Natural killer cell (primary cell): ENCODE results near the gene SLC2A3. TPM values are rescaled to one million over a fixed set of nuclear protein-coding genes. Genes with fewer than 3 reads are reported as not detected.
"Not testable (repeated sequence)": the region's sequence is repeated elsewhere in the genome, so short reads cannot be mapped to it uniquely, and the experiment has no call there.

Experiments used
- ATAC-seq, 3 donors: fragments of 150-1000 bp in 2 of 3; fragments of 200-7000 bp in 1 of 3; cut with Tn5 transposase; 1 replicate in 1 of 3; 2 replicates in 2 of 3; pipeline ENCODE4 v1.10.0; 2021; ENCODE audit warnings: mild to moderate bottlenecking in 2 of 3, moderate library complexity in 2 of 3
- DNase-seq, 2 donors: peaks; one replicate each; pipeline versions ENCODE4 v3.0.0 to v3.0.0-alpha.2; 2013 to 2021; ENCODE audit warnings: mixed read lengths in 1 of 2
- H3K27ac ChIP-seq: one replicate; pipeline ENCODE4 v1.5.1; 2013; ENCODE audit warnings: mild to moderate bottlenecking, low read length
- H3K27me3 ChIP-seq: one replicate; pipeline ENCODE4 v1.6.1; 2013; ENCODE audit warnings: low read length; ENCODE audit not compliant: control insufficient read depth, insufficient read depth
- H3K36me3 ChIP-seq: one replicate; pipeline ENCODE4 v1.6.1; 2013; ENCODE audit warnings: low read length; ENCODE audit not compliant: control insufficient read depth, insufficient read depth
- H3K4me1 ChIP-seq: one replicate; pipeline ENCODE4 v1.6.1; 2013; ENCODE audit warnings: low read length; ENCODE audit not compliant: control insufficient read depth, insufficient read depth
- H3K4me3 ChIP-seq: one replicate; pipeline ENCODE4 v1.5.1; 2013; ENCODE audit warnings: low read length
- H3K9me3 ChIP-seq: one replicate; pipeline ENCODE4 v1.6.1; 2013; ENCODE audit warnings: low read length; ENCODE audit not compliant: control insufficient read depth, insufficient read depth
- H3K27ac Mint-ChIP-seq, 2 donors: one replicate each; pipeline ENCODE4 v1.8.0; 2022; ENCODE audit warnings: mild to moderate bottlenecking in 2 of 2, mixed read lengths in 2 of 2, moderate library complexity in 1 of 2
- H3K27me3 Mint-ChIP-seq, 2 donors: one replicate each; pipeline ENCODE4 v1.8.0; 2022; ENCODE audit warnings: low read depth in 2 of 2, mixed read lengths in 2 of 2
- H3K36me3 Mint-ChIP-seq: one replicate; pipeline ENCODE4 v1.8.0; 2022; ENCODE audit warnings: mixed read lengths
- H3K4me1 Mint-ChIP-seq, 2 donors: one replicate each; pipeline ENCODE4 v1.8.0; 2022; ENCODE audit warnings: mixed read lengths in 2 of 2
- H3K4me3 Mint-ChIP-seq: one replicate; pipeline ENCODE4 v1.8.0; 2022; ENCODE audit warnings: mild to moderate bottlenecking, moderate library complexity, mixed read lengths
- H3K9me3 Mint-ChIP-seq, 2 donors: one replicate each; pipeline ENCODE4 v1.8.0; 2022; ENCODE audit warnings: mixed read lengths in 2 of 2
- CTCF ChIP-seq: fragments of 200-600 bp; IDR thresholded peaks from one replicate; pipeline ENCODE4 v1.8.0; 2022; ENCODE audit warnings: antibody characterized with exemption
- WGBS: methylation state at CpG from one replicate; pipeline ENCODE4 v1.1.7; 2013; ENCODE audit warnings: missing lambda C conversion rate; ENCODE audit not compliant: insufficient coverage; 5-methylcytosine and 5-hydroxymethylcytosine counted together
- intact Hi-C: fragments of 100-400 bp; cut with micrococcal nuclease; formaldehyde crosslinking; loops from one replicate; pipeline ENCODE4 v1.14.2; 2022
- total RNA-seq, 4 donors: library from RNA; stranded (reverse); fragments of 120-200 nt in 1 of 4; gene quantifications; one replicate each; pipeline versions ENCODE4 v1.2.3 to v1.2.4, GENCODE V29; 2013 to 2022

Gene SLC2A3
- total RNA-seq, 3 donors from 2014 or later (not counting 1 experiment from before 2014, with no cell fraction given), result 406 to 534 (median 427) TPM

GRCh38 chr12:7892186-7892980 lies 43.6 kb downstream of the SLC2A3 start:
- Mint-ChIP-seq H3K27me3 (no peaks in the 10 kb centered on the region), H3K4me1 (no peaks in the 10 kb centered on the region), H3K27ac (no peak overlapping the region), H3K4me3 (no peak overlapping the region), H3K9me3 (no peaks in the 10 kb centered on the region), H3K36me3 (no peaks in the 10 kb centered on the region)
- WGBS, result 89% methylated on average over 2 of the region's 4 CpGs
- Histone ChIP-seq H3K4me3 (no peak overlapping the region), H3K27ac (no peak overlapping the region), H3K36me3 (no peaks in the 10 kb centered on the region), H3K9me3 (no peaks in the 10 kb centered on the region), H3K4me1 (no peaks in the 10 kb centered on the region), H3K27me3 (no peaks in the 10 kb centered on the region)
- DNase-seq (no peak), ATAC-seq (no peak)
- TF ChIP-seq CTCF, result no peak
- intact Hi-C loops, result no loop called here

GRCh38 chr12:7884689-7885088 lies 51.3 kb downstream of the SLC2A3 start:
- no peak for TF ChIP-seq CTCF
- no peak overlapping the region for H3K4me3 Mint-ChIP-seq
- Histone ChIP-seq H3K9me3 (no peaks in the 10 kb centered on the region), H3K27ac (no peak overlapping the region), H3K4me1 (no peaks in the 10 kb centered on the region), H3K27me3 (no peaks in the 10 kb centered on the region), H3K36me3 (no peaks in the 10 kb centered on the region), H3K4me3 (no peak overlapping the region)
- H3K27me3 Mint-ChIP-seq, result peaks cover 0 to 3% of the 10 kb centered on the region in 2 donors
- H3K4me1 Mint-ChIP-seq, result no peaks in the 10 kb centered on the region
- no peaks in the 10 kb centered on the region for H3K36me3 Mint-ChIP-seq
- H3K27ac Mint-ChIP-seq, result no peak overlapping the region
- no peaks in the 10 kb centered on the region for H3K9me3 Mint-ChIP-seq
- ATAC-seq, result no peak
- intact Hi-C loops, result no loop called here
- DNase-seq, result no peak
- no CpG with 5 or more reads among the region's 3 CpGs for WGBS

GRCh38 chr12:7881736-7882120 lies 54.3 kb downstream of the SLC2A3 start:
- 82% methylated on average over 1 of the region's 4 CpGs for WGBS
- H3K9me3 Mint-ChIP-seq, H3K4me3 Mint-ChIP-seq: not testable (repeated sequence)

GRCh38 chr12:7880952-7881735 lies 54.8 kb downstream of the SLC2A3 start:
- H3K27ac Mint-ChIP-seq, H3K36me3 Mint-ChIP-seq, intact Hi-C loops, H3K27me3 ChIP-seq, H3K9me3 Mint-ChIP-seq, ATAC-seq, H3K27ac ChIP-seq, DNase-seq, H3K4me3 Mint-ChIP-seq, H3K4me1 ChIP-seq, H3K4me3 ChIP-seq, H3K9me3 ChIP-seq, H3K27me3 Mint-ChIP-seq, H3K4me1 Mint-ChIP-seq, H3K36me3 ChIP-seq: not testable (repeated sequence)
- WGBS, result 93% methylated on average over 52 of the region's 52 CpGs

More at GRCh38 chr12:7881736-7882120, 54.3 kb downstream of the SLC2A3 start:
- H3K36me3 ChIP-seq, intact Hi-C loops, H3K27me3 Mint-ChIP-seq, H3K4me1 Mint-ChIP-seq, H3K27me3 ChIP-seq, H3K27ac Mint-ChIP-seq, H3K4me1 ChIP-seq, H3K9me3 ChIP-seq, ATAC-seq, H3K27ac ChIP-seq, DNase-seq, H3K36me3 Mint-ChIP-seq, H3K4me3 ChIP-seq: not testable (repeated sequence)
